AG09309 (cell line): ENCODE measurements around the gene HIF1A.

ENCODE experiments used
- DNase-seq: peaks from one replicate; pipeline ENCODE4 v3.0.0-alpha.2; 2010; ENCODE audit warnings: low read depth
- H3K4me3 ChIP-seq: 2 replicates; pipeline ENCODE4 v1.5.1; 2011; ENCODE audit warnings: mild to moderate bottlenecking, low read depth, low read length, moderate library complexity; ENCODE audit not compliant: control insufficient read depth
- CTCF ChIP-seq: IDR thresholded peaks from 2 replicates; pipeline ENCODE4 v1.5.1; 2011; ENCODE audit warnings: mild to moderate bottlenecking, low read depth, low read length, inconsistent platforms; ENCODE audit not compliant: insufficient read depth, control insufficient read depth; ENCODE audit errors: missing control alignments

Gene HIF1A

DNA sequence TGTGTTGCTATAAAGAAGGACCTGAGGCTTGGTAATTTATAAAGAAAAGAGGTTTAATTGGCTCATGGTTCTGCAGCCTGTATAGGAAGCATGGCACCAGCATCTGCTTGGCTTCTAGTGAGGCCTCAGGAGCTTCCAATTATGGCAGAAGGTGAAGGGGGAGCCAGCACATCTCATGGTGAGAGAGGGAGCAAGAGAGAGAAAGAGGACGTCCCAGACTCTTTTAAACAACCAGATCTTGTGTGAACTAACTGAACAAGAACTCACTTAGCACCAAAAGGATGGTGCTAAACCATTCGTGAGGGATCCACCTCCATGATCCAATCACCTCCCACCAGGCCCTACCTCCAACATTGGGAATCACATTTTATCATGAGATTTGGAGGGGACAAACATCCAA lies 60.8 kb downstream of the HIF1A start:
- DNase-seq: no peak
- TF ChIP-seq CTCF: no peak
- H3K4me3 ChIP-seq: no peak overlapping the region

DNA sequence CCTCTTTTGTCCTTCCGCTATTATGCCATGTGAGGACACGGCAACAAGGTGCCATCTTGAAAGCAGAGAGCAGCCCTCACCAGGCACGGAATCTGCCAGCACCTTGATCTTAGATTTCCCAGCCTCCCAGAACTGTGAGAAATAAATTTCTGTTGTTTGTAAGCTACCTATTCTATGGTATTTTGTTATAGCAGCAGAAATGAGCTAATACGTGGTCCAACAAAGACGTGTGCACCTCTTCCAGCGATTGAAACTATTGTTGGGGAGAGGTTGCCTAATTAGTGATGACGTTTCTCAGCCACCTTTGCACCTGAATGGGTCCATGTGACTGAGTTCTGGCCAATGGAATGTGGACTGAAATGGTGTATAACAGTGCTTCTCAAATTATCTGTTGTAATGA lies 64.6 kb downstream of the HIF1A start:
- DNase-seq: no peak
- no peak for TF ChIP-seq CTCF
- H3K4me3 ChIP-seq: no peak overlapping the region

DNA sequence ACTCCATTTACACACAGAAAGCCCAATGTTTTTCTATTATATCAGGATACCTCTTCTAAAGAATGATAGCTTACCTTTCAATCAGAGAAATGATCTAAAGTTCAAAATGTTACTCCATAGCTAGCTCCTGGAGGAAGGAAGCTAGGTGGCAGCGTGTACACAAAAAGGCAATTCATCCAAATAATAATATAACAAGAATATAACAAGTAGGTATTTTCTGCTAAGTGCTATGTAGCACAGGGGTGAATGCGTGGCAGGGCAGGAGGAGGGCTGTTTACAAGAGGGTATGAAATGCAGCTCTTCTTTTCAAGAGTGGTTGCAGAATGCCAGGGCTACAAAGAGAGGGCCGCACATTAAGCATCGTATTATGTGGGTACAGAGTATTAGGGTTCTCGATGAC lies 66.2 kb downstream of the HIF1A start:
- TF ChIP-seq CTCF: no peak
- H3K4me3 ChIP-seq: peak overlapping the region; percentile 65
- no peak for DNase-seq

- peak; percentile 92 for DNase-seq
- TF ChIP-seq CTCF: no peak
- peak within 1 kb of the TSS; percentile 65 for H3K4me3 ChIP-seq
These were observed 66.9 kb downstream of the HIF1A start, which contains the start of gene SNAPC1 for GRCh38 chr14:61761959-61762786. TSS of gene SNAPC1 (plus strand) at chr14:61762420. CDS start at chr14:61762461, 41 bp downstream.

GRCh38 chr14:61764342-61765122 lies 69.2 kb downstream of the HIF1A start:
- H3K4me3 ChIP-seq: no peak overlapping the region
- no peak for DNase-seq
- no peak for TF ChIP-seq CTCF

- no peak for TF ChIP-seq CTCF
- DNase-seq: no peak
- H3K4me3 ChIP-seq: no peak overlapping the region
These were observed 70.1 kb downstream of the HIF1A start for GRCh38 chr14:61765225-61765943.
